Middle frontal gyrus (tissue), 1 donor: ENCODE results near the gene MGAT5.

Source experiments
- DNase-seq: peaks from one replicate; pipeline ENCODE4 v3.0.0-alpha.2; 2015; ENCODE audit warnings: low spot score; ENCODE audit errors: extremely low spot score

Gene MGAT5, protein sequence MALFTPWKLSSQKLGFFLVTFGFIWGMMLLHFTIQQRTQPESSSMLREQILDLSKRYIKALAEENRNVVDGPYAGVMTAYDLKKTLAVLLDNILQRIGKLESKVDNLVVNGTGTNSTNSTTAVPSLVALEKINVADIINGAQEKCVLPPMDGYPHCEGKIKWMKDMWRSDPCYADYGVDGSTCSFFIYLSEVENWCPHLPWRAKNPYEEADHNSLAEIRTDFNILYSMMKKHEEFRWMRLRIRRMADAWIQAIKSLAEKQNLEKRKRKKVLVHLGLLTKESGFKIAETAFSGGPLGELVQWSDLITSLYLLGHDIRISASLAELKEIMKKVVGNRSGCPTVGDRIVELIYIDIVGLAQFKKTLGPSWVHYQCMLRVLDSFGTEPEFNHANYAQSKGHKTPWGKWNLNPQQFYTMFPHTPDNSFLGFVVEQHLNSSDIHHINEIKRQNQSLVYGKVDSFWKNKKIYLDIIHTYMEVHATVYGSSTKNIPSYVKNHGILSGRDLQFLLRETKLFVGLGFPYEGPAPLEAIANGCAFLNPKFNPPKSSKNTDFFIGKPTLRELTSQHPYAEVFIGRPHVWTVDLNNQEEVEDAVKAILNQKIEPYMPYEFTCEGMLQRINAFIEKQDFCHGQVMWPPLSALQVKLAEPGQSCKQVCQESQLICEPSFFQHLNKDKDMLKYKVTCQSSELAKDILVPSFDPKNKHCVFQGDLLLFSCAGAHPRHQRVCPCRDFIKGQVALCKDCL

DNA sequence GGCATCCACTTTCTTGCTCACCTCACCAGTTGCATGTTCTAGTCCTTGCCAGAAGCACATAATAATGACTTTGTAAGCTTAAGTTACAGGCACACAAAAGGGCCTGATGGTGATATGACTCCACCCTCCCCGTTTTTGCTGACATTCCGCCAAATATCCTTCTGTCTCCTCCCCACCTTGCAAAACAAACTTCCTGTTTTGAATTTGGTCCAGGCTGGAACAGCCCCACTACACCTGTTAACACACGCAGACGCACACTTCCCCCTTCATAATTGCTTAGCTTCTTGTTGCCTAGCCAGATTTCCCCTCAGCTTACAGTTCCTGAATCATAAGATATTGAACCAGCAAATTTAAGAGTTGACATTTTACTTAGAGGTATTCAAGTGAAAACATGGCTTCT lies at the start of gene MGAT5:
MGAT5 (plus strand) TSS at position 269 of the 400 bp plus-strand sequence. CDS start 332 bp downstream, outside the sequence.
- DNase-seq: no peak

DNA sequence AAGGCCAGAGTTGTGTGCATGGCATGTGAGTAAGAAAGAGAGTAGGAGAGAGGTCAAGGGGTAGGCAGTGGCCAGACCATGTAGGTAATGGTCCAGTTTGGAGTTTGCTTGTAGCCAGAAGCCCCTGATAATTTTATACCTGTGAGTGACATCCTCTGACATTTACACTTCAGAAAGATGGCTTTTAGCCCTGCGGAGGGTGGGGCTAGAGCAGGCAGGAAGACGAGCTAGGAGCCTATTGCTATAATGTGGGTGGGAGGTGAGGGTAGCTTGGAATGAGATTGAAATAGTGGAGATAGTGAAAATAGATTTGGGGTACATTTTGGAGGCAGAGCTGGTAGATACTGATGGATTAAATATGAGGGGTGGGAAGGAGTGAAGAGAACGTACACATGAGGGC lies 48.8 kb upstream of the MGAT5 start:
- DNase-seq: no peak

DNA sequence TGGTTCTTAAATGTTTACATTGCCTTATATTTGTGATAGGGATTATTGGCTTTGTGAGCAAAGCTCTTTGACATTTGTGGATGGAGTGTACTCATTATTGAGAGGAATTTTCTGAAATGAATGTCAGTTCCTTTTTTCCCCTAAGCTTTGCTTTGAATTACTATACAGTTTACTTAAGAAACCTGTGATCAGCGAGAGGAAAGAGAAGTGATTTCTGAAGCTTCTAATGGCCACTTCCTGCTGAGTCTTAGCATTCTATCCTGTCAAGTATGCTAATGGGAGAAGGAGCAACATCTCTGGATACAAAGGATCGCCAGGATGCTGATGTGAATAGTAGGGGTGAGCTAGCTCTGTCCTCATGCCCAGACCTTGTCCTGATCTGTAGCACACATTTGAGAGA lies 47.8 kb upstream of the MGAT5 start:
- DNase-seq: no peak

DNA sequence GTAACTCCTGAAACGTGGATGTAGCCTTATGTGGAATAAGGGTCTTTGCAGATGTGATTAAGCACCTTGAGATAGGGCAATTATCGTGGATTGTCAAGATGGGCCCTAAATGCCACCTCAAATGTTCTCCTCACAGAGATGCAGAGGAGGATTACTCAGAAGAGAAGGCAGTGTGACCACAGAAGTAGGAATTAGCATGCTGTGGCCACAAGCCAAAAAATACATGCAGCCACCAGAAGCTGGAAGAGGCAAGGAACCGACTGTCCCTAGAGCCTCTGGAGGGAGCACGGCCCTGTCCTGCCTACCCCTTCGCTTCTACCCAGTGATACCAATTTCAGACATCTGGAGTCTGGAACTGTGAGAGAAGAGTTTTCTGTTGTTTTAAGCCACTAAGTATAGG lies 47.3 kb upstream of the MGAT5 start:
- no peak for DNase-seq

DNA sequence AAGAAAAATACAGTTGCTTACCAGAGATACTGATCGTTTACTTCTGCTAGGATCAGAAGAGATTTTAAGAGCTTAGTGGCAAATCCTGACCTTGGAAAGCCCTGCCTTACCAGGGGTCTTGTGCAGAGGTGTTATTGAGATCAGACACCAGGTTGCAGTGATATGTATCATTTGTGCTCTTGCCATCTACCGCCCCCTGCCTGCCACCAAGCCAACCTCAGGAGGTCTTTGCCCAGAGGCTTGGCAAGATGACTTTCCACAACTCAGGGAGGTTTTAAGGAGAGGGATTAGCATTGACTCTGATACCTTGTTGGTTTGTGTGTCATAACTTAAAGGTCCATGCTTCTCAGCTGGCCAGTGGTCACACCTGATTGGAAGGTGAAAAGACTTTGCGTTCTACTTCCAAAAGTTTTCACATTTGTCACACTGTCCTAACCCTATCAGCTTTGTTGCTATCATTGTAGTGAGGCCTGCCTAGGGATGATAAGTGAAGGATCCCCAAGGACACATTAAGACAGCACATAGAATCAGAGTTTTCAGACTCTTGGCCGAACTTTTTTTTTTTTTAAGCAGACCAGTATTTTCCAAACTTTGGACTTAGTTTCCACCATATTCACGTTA lies 46.2 kb upstream of the MGAT5 start:
- no peak for DNase-seq

DNA sequence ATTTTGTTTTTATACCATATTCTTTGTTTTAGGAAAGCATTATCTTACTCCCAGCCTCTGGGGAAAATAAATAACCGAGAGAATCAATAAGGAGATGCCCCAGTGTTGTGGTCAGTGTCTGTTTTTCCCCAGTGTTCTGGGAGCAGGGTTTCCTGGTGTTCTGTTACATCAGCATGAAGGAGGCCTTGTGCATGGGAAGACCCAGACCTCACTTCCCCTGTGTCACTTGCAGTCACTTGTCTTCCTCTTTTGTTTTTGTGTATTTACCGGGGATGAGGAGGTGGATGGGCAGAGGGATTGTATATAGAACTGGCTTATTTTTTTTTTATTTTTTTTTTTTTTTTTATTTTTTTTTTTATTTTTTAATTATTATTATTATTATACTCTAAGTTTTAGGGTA lies 45.0 kb upstream of the MGAT5 start:
- DNase-seq: no peak

DNA sequence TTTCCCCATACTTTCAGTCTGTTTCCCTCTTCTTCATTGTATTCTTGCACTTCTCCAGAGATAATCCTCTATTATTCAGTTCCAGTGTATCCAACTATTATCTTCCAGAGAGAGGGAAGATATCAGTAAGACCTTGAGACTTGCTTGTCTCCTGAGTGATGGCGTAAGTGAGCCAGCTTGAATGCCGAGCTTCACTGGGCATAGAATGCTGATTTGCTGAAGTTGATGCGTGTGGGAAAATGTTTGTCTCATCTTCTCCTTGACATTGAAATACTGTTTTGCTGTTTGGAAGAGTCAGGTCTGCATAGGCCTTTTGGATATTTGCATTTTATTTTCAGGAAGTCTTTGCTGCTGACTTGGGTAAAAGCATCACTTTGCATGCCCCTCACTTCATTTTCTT lies 41.1 kb upstream of the MGAT5 start:
- DNase-seq: no peak

DNA sequence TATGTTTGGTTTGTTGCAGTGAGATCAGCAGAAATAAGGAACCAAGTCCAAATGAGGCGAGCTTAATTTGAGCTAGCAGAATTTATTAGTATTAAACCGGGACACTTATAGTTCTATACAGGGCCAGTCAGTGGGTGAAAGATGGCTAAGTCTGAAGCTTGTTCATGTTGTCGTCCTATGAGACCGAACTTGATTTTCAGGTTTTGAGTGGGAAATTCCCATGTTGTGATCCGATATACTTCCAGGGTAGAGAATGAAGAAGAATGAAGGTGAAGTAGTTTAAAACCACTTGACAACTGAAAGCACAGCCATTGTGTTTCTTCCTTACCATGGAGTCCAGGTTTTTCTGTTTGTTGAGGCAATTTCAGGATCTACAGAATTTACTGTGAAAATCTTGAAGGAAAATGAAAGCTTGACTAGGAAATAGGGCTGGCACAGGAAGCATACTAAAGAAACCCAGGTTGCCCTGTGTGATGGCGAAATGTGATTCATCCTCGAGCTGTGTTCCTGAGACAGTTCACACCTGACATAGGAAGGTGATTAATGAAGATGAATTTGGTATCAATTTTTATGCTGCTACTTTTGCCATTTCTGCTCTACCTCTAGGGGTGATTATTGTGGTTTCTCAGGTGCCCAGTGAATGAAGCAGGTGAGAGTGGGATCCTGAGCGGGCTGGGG lies 37.6 kb upstream of the MGAT5 start:
- no peak for DNase-seq

DNA sequence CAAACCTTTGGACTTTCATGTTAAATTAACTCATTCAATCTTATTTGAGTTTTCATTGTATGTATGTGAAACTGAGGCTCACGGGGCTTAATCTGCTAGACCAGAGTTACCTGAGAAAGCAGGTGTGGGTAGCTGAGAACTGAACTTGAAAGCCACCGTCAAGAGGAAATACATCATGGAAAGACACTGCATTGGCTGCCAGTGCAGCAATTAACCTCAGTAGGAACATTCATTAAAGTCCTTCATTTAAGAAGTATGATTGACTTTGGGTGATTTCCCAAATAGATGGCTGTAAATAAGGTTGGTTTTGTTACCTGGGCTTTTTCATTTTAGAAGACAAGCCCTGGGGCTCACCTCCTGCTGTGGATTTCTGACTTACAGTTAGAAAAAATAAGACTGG lies 36.5 kb upstream of the MGAT5 start:
- DNase-seq: no peak

DNA sequence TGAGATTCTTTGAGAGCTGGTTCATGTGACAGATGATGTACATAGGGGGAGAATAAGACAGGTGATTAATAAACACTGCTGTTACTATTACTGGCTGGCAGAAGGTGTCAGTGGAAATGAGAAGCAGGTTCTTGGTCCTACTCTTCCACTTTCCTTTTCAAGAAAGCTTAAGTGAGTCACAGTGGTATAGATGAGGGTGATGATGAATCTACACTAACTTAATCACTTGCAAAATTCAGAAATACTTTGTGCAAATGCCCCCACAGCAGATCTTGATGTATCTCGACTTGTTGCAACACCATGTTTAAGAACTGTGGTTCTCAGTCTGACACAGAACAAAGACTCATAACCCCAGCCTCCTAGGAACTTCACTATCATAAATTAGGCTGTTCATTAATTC lies 35.9 kb upstream of the MGAT5 start:
- no peak for DNase-seq

DNA sequence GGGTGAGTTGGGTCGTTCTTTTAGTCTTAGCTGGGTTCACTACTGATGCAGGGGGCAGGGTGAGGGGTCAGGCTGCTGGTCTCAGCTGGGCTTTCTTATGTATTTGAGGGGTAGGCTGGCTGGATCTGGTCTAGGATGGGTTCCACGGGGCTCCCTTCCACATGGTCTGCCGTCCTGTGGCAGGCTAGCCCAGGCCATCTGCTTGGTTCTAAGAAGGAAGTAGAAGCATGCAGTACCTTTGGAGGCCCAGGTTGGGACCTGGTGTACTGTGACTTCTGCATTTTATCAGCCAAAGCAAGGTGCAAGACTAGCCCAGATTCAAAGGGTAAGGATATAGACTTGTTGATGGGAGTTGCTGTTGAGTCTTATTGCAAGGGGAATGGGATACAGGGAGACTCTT lies 35.5 kb upstream of the MGAT5 start:
- no peak for DNase-seq

DNA sequence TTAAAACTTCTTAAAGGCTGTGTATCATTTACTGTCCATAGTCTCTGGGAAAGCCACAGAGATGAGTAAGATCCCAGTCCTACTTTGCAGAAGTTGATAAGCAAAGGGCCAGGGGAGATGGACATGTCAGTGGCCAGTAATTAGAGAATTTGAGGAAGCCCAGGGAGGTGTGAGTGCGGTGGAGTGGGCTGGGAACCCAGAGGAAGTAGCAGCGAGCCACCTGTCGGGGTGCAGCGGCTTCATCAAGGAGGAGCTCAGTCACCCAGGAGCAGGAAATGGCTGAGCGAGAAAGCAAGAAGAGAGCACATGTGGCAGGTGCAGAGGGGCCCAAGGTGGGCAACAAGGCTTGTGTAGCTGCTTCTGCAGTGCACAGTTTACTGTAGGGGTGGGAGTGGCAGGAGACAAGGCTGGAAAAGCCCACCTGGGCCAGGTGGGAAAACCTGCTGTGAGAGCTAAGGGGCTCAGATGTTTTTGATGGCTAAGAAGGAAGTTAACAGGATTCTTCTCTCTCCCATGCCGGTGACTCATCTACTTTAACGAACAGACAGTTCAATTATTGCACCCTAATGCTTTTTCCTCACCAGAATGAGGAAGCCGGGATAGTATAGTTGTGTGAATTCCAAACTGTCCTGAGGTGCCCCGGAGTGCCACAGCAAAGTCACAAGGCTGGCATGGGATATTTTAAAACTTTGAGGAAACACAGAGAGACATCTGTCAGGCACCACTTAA lies 34.8 kb upstream of the MGAT5 start:
- DNase-seq: no peak

DNA sequence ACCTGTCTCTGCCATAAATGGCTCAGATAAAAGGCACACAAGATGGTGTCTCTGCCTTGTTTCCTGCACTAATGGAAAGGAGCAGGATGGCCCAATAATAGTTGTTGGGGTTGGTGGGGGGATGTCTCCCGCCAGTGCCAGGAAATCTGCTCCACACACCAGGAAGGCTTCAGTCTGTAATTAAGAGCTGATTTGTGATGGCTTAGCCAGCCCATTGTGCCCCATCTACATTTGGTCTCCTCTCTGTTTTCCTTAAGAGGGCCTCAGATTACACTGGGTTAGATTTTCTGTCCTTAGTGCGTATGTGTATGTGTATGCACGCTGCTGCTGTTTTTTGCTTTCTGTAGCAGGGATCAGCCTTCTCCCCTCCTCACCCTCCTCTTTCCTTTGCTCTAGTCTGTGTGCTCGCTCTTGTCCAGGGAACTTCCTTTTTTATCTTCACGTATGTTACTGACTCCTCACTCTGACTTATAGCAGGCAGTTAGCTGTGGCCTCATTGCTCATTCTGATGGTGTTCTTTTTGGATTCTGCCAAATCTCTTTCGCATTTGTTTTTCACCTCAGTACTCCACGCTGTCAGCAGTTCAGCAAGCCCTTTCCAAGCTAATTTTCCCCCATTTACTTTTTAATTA lies 33.4 kb upstream of the MGAT5 start:
- no peak for DNase-seq

DNA sequence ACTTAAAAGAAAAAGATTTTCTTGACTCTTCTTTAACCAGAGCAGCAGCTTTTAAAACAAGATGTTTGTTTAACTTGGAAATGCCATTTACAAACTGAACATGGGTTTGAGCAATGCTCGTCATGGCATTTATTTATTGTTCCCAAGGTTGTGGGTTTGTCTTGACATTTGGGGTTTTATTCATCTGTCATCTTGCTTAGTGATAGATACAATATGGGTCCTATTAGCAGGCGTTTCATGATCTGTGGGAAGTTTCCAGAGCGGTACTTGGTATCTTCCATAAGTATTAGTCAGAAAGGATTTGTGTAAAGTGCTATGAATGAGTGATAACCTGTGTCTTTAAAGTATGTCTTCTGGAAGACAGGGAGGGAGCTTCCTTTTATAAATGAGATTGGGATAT lies 29.9 kb upstream of the MGAT5 start:
- no peak for DNase-seq

DNA sequence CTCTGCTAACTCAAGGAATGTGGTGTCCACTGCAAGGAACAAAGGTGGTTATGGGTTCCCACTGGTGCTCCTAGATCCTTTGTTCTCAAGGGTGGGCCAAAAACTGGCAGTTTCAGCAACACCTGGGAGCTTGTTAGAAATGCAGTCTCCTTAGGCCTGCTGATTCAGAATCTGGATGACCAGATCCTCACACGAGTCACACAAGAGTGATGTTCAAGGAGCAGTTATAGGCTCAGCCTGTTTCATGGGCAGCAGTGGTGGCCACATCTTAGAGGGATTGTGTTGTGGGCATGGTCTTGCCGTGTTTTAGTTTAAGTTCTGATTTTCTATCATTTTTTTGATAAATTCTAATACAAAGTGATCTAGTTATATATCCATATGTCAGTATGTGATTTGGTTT lies 28.7 kb upstream of the MGAT5 start:
- DNase-seq: no peak

DNA sequence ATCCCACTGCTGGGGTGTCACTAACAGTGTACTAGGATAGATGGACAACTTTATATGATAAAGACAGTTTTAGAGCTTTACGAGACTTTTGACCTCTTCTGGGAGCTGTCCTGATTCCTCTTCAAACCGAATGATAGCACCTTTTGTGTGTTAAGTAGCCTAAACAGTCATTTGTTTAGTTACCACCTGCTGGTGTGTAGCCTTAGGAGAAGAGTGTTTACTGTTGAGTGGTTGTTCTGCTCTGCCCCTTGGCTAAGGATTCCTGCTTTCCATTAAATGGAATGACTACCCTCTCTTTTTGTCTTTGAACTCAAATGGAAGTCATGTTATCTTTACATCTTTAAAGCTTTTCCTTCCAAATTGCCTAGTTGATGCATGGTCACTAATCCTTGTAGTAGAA lies 28.0 kb upstream of the MGAT5 start:
- no peak for DNase-seq

DNA sequence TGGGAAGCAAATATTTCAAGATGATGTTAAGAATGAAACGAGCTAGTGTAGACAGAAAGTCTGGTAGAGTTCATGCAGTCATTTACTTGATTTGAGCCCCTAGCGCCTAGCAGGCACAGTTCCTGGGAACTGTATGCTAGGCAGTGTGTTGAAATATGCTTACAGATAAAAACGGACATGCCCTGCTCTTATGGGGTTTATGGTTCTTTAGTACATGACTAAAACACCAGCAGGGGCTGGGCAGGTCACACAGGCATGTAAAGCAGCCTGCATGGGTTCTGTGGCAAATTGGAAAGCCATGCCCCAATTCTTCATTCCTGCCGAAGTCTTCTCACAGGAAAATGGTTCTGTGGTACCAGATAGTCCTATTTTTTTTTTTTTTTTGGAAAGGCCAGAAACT lies 27.3 kb upstream of the MGAT5 start:
- no peak for DNase-seq

DNA sequence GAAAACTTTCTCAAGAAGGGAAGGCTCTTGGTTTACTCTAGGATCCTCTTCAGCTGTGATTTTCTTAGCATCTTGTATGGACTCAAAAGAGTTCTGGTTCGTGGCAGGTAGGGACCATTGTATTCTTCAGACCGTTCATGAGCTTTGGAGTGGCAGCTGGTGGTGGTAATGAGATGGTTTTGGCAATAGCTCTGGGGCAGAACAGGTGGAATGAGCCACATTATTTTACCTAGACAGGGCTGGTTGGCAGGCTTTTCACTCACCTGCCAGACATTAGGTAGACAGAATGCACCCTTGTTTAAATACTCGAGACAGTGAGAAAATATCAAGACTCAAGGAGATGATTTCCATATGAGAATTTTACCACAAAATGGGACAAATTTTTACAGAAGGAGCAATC lies 26.2 kb upstream of the MGAT5 start:
- no peak for DNase-seq

DNA sequence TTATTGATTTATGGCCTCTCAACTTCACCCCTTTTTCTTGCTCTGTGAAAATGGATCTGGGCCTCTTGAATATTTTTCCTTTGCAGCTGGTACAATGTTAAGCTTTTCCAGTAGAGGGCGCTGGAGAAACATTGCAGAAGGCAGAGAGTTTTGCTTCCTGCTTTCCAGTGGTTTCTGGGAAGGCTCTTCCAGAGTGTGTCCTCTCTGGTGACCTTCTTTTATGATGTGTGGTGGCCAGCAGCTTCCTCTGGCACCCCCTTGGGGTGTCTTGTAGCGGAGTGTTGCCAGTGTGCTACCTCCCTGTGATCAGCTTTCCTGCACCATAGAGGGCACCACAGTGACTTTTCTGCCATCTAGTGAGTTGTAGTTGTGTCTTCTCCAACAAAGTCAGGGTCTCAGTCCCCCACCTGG lies 25.4 kb upstream of the MGAT5 start:
- no peak for DNase-seq

DNA sequence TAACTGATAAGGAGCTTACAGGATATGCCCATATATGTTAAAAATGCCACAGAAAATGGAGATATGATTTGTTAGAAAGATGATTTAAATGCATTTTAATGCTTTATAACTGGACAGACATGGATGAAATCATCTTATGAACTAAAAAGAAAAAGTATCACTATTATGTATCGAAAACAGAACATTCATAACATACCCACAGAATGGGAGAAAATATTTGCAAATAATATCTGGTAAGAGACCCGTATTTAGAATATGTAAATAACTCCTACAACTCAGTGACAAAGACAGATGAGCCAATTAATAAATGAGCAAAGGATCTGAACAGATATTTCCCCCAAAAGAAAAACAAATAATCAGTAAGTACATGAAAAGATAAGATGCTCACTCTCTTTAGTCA lies 24.3 kb upstream of the MGAT5 start:
- no peak for DNase-seq

DNA sequence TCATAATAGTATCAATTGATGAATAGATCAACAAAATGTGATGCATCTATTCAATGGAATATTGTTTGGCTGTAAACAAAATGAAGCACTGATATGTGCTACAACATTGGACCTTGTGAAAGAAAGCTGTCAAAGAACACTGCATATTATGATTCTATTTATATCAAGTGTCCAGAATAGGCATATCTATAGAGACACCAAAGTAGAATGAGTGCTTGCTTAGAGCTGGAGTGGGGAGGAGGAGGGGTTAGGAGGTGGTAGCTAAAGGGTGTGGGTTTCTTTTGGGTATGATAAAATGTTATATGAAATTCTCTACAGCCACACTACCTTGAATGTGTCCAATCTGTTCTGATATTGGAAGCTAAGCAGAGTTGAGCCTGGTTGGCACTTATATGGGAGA lies 23.0 kb upstream of the MGAT5 start:
- no peak for DNase-seq
